B cell (primary cell): ENCODE data around the gene ENTPD1. TPM values are rescaled to one million over a fixed set of nuclear protein-coding genes. Genes with fewer than 3 reads are reported as not detected.

ENCODE experiments used
- ATAC-seq: fragments of 200-7000 bp; cut with Tn5 transposase; one replicate; pipeline ENCODE4 v1.10.0; 2021; ENCODE audit warnings: low read depth, mild to moderate bottlenecking, moderate number of reproducible peaks, moderate library complexity
- CTCF ChIA-PET: fragments of 350-600 bp; sonication (Branson Sonifier 250); formaldehyde crosslinking; loops from one replicate; lab custom pipeline; 2021; ENCODE audit warnings: antibody characterized with exemption, inconsistent platforms; lab: Charles Lee
- POLR2A ChIA-PET: fragments of 350-600 bp; sonication (Branson Sonifier 250); formaldehyde crosslinking; loops from one replicate; lab custom pipeline; 2021; ENCODE audit warnings: antibody characterized with exemption; lab: Charles Lee
- DNase-seq: peaks from one replicate; pipeline ENCODE4 v3.0.0; 2013
- H2AFZ ChIP-seq: 2 replicates; pipeline ENCODE4 v1.6.1; 2012; ENCODE audit warnings: mild to moderate bottlenecking, low read depth, low read length; ENCODE audit not compliant: insufficient read depth, poor library complexity, severe bottlenecking
- H3K27ac ChIP-seq, 2 donors: 1 replicate in 1 of 2; 2 replicates in 1 of 2; pipeline ENCODE4 v1.5.1; 2012 to 2013; ENCODE audit warnings: low read length in 2 of 2, mild to moderate bottlenecking in 2 of 2, moderate library complexity in 1 of 2
- H3K27me3 ChIP-seq, 4 experiments: fragments of 200-600 bp in 1 of 4; sonication (generic) in 1 of 4; replicated peaks in 1 of 4; 1 replicate in 2 of 4; 2 replicates in 2 of 4; pipeline versions ENCODE4 v1.6.1 to v1.7.0; 2013 to 2016; ENCODE audit warnings: low read length in 3 of 4, mild to moderate bottlenecking in 2 of 4, mixed read lengths in 1 of 4, moderate library complexity in 1 of 4; ENCODE audit not compliant: insufficient read depth in 4 of 4, control insufficient read depth in 3 of 4; ENCODE audit errors: control extremely low read depth in 1 of 4
- H3K36me3 ChIP-seq, 2 experiments: replicated peaks in 1 of 2; 1 replicate in 1 of 2; 2 replicates in 1 of 2; pipeline versions ENCODE4 v1.6.1 to v1.7.1; 2013; ENCODE audit warnings: low read length in 1 of 2; ENCODE audit not compliant: insufficient read depth in 2 of 2, control insufficient read depth in 1 of 2; ENCODE audit errors: control extremely low read depth in 1 of 2, extremely low read depth in 1 of 2
- H3K4me1 ChIP-seq, 2 donors: fragments of 200-600 bp in 1 of 2; sonication (generic) in 1 of 2; 1 replicate in 1 of 2; 2 replicates in 1 of 2; pipeline versions ENCODE4 v1.5.1 to v1.6.1; 2013 to 2017; ENCODE audit warnings: low read length in 2 of 2; ENCODE audit not compliant: control insufficient read depth in 2 of 2, insufficient read depth in 2 of 2
- H3K4me2 ChIP-seq: replicated peaks from 2 replicates; pipeline ENCODE3; 2012; ENCODE audit warnings: mild to moderate bottlenecking, low read depth, low read length; ENCODE audit not compliant: poor library complexity, severe bottlenecking
- H3K4me3 ChIP-seq, 5 experiments: fragments of 200-600 bp in 1 of 5; sonication (generic) in 1 of 5; 1 replicate in 3 of 5; 2 replicates in 2 of 5; pipeline versions ENCODE4 v1.5.1 to v1.7.0; 2011 to 2016; ENCODE audit warnings: low read length in 4 of 5, mild to moderate bottlenecking in 4 of 5, low read depth in 2 of 5, control low read depth in 1 of 5, moderate library complexity in 1 of 5; ENCODE audit not compliant: insufficient read depth in 1 of 5; ENCODE audit errors: control extremely low read depth in 1 of 5, extremely low read depth in 1 of 5
- H3K79me2 ChIP-seq: fragments of 200-600 bp; sonication (generic); one replicate; pipeline ENCODE4 v1.6.0; 2016; ENCODE audit warnings: low read length; ENCODE audit not compliant: control insufficient read depth, insufficient read depth
- H3K9ac ChIP-seq: fragments of 200-600 bp; sonication (generic); 2 replicates; pipeline ENCODE4 v1.6.1; 2017; ENCODE audit warnings: mild to moderate bottlenecking, low read length, moderate library complexity
- H3K9me3 ChIP-seq, 3 donors: one replicate each; pipeline versions ENCODE4 v1.6.1 to v1.7.1; 2013; ENCODE audit warnings: low read length in 2 of 3; ENCODE audit not compliant: control insufficient read depth in 2 of 3, insufficient read depth in 1 of 3; ENCODE audit errors: control extremely low read depth in 1 of 3
- H4K20me1 ChIP-seq: 2 replicates; pipeline ENCODE4 v1.6.0; 2012; ENCODE audit warnings: mild to moderate bottlenecking, low read length; ENCODE audit not compliant: insufficient read depth, control insufficient read depth, poor library complexity, severe bottlenecking
- H3K27ac Mint-ChIP-seq: one replicate; pipeline ENCODE4 v1.8.0; 2021; ENCODE audit warnings: mixed read lengths
- H3K27me3 Mint-ChIP-seq: one replicate; pipeline ENCODE4 v1.8.0; 2021; ENCODE audit warnings: mixed read lengths
- H3K4me1 Mint-ChIP-seq: one replicate; pipeline ENCODE4 v1.8.0; 2021; ENCODE audit warnings: mixed read lengths
- H3K4me3 Mint-ChIP-seq: one replicate; pipeline ENCODE4 v1.8.0; 2021; ENCODE audit warnings: mixed read lengths
- H3K9me3 Mint-ChIP-seq: one replicate; pipeline ENCODE4 v1.8.0; 2022; ENCODE audit warnings: mixed read lengths; ENCODE audit not compliant: insufficient read depth
- EZH2 ChIP-seq: IDR thresholded peaks from 2 replicates; pipeline ENCODE4 v1.6.1; 2012; ENCODE audit warnings: borderline replicate concordance, low read depth, mild to moderate bottlenecking, moderate library complexity, low read length; ENCODE audit not compliant: insufficient read depth, poor library complexity, severe bottlenecking
- WGBS: methylation state at CpG from one replicate; pipeline ENCODE4 v1.1.5; 2013; ENCODE audit warnings: missing lambda C conversion rate; ENCODE audit not compliant: insufficient coverage; 5-methylcytosine and 5-hydroxymethylcytosine counted together
- intact Hi-C: fragments of 100-400 bp; cut with micrococcal nuclease; formaldehyde crosslinking; loops from one replicate; pipeline ENCODE4 v1.10.0; 2022
- polyA plus RNA-seq: library from polyadenylated mRNA; depleted of rRNA; stranded (reverse); fragments of >200 nt; gene quantifications from 2 replicates; pipeline ENCODE4 v1.2.3, GENCODE V29; 2012
- total RNA-seq, 2 donors: library from RNA; stranded (reverse); fragments of 120-200 nt in 1 of 2; gene quantifications; 1 replicate in 1 of 2; 2 replicates in 1 of 2; pipeline versions ENCODE4 v1.2.3 to v1.2.4, GENCODE V29; 2013 to 2022
- TF ChIP-seq, protein P1 (sequence below): fragments of 200-600 bp; IDR thresholded peaks from one replicate; pipeline ENCODE4 v1.8.0; 2022; ENCODE audit warnings: antibody characterized with exemption, mild to moderate bottlenecking

Gene ENTPD1
- total and polyA plus RNA-seq, 2 donors (not counting 1 experiment from before 2014, with no cell fraction given), result 25.9 to 96.3 TPM

DNA sequence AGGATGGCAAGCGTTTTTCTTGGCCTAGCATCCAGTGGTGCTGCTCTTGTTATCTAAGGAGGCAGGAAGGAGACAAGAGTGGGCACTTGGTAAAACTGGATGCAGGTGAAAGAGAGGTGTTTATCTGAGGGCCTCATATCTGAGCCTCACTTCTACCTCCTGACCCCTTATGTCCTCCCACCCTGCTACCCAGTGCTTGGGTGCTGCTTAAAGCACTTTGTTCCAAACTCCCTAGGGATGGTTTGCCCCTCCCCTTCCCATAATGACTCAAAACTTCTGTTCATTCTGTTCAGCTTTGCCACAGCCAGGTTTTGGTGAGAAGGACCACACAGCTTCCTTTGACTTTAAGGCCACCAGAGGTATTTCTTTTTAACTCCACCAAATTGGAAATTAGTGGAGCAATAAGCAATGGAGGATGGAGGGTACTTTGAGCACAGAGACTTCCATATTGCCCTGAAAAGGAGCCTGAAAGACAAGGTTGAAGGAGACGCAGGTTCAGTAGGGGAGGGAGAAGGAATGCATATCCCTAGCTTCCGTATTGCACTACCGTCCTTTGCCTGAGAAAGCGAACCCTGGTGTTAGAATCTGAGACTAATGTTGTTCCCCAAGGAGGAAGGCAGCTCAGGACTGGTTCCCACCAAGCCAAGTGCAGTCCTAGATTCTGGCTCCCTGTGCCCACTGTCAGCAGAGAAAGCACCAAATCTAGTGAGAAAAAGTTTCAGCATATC lies 30.1 kb downstream of the ENTPD1 start:
- POLR2A ChIA-PET, result interaction anchor here (0.8 kb wide), 1 partner anchor 46 kb away, joined by 3 read pairs; no protein-coding TSS in a partner anchor
- ATAC-seq (no peak), DNase-seq (no peak)
- Histone ChIP-seq H4K20me1 (no peaks in the 10 kb centered on the region), H2AFZ (no peak overlapping the region), H3K9me3 (no peaks in the 10 kb centered on the region), H3K27me3 (no peaks in the 10 kb centered on the region), H3K9ac (no peak overlapping the region), H3K4me1 (peaks cover 71 to 78% of the 10 kb centered on the region in 2 donors), H3K4me3 (no peak overlapping the region), H3K27ac (peak overlapping the region; percentile 92 to 96), H3K79me2 (peaks cover 91% of the 10 kb centered on the region), H3K36me3 (no peaks in the 10 kb centered on the region), H3K4me2 (peak overlapping the region; percentile 56)
- intact Hi-C loops, result loop anchor here (1.0 kb wide), 1 partner anchor 7 kb away; no protein-coding TSS in a partner anchor
- no peak for TF ChIP-seq EZH2
- TF ChIP-seq, protein P1, sequence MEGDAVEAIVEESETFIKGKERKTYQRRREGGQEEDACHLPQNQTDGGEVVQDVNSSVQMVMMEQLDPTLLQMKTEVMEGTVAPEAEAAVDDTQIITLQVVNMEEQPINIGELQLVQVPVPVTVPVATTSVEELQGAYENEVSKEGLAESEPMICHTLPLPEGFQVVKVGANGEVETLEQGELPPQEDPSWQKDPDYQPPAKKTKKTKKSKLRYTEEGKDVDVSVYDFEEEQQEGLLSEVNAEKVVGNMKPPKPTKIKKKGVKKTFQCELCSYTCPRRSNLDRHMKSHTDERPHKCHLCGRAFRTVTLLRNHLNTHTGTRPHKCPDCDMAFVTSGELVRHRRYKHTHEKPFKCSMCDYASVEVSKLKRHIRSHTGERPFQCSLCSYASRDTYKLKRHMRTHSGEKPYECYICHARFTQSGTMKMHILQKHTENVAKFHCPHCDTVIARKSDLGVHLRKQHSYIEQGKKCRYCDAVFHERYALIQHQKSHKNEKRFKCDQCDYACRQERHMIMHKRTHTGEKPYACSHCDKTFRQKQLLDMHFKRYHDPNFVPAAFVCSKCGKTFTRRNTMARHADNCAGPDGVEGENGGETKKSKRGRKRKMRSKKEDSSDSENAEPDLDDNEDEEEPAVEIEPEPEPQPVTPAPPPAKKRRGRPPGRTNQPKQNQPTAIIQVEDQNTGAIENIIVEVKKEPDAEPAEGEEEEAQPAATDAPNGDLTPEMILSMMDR, result no peak
- Mint-ChIP-seq H3K27ac (peak overlapping the region; percentile 92), H3K27me3 (no peaks in the 10 kb centered on the region), H3K4me1 (peaks cover 87% of the 10 kb centered on the region), H3K4me3 (peak overlapping the region; percentile 61), H3K9me3 (no peaks in the 10 kb centered on the region)
- 67% methylated on average over 5 of the region's 5 CpGs for WGBS
- CTCF ChIA-PET, result interaction anchor here (0.8 to 6.0 kb wide), 9 partner anchors 8 to 92 kb away, joined by 3 to 42 read pairs (median 4); partner anchors contain the start of genes ENTPD1 and TCTN3

DNA sequence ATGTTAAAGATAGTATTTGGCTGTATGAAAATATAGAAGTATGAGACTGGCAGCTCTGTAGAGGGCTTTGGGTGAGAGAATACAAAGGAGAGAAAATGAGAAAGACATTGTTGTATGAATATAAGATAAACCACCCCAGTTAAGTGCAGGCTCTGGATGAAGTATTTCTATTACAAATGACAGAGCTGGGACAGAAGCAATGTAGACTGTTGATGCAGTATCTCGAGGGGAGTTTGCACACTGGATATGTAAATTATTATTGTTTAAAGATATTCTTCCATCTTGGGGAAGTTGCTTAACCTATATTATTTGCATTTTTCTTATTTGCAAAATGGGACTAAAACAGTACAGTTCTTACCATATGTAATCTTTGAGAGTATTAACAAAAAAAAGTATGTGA lies 31.5 kb downstream of the ENTPD1 start:
- no peak for DNase-seq
- intact Hi-C loops, result no loop called here
- CTCF ChIA-PET, result interaction anchor here (0.8 to 6.0 kb wide), 7 partner anchors 18 to 94 kb away, joined by 3 to 42 read pairs (median 4); partner anchors contain the start of genes ENTPD1 and TCTN3
- H3K27me3 Mint-ChIP-seq, result no peaks in the 10 kb centered on the region
- TF ChIP-seq EZH2, result no peak
- TF ChIP-seq, protein P1, result no peak
- peak overlapping the region; percentile 51 for H3K4me3 Mint-ChIP-seq
- H3K4me3 ChIP-seq, result peak overlapping the region in 1 of 5 experiments; percentile 28
- H3K27me3 ChIP-seq, result no peaks in the 10 kb centered on the region
- peak overlapping the region; percentile 84 for H3K27ac Mint-ChIP-seq
- no peaks in the 10 kb centered on the region for H3K36me3 ChIP-seq
- no peaks in the 10 kb centered on the region for H3K9me3 Mint-ChIP-seq
- ATAC-seq, result no peak
- no peaks in the 10 kb centered on the region for H4K20me1 ChIP-seq
- no peaks in the 10 kb centered on the region for H3K9me3 ChIP-seq
- H3K9ac ChIP-seq, result no peak overlapping the region
- no peak overlapping the region for H2AFZ ChIP-seq
- POLR2A ChIA-PET, result no interaction called here
- H3K27ac ChIP-seq, result peak overlapping the region; percentile 92 to 96
- peaks cover 90% of the 10 kb centered on the region for H3K4me1 Mint-ChIP-seq
- H3K79me2 ChIP-seq, result peaks cover 94% of the 10 kb centered on the region
- H3K4me2 ChIP-seq, result peak overlapping the region; percentile 56
- H3K4me1 ChIP-seq, result peaks cover 75 to 80% of the 10 kb centered on the region in 2 donors
- no CpG with 5 or more reads among the region's 1 CpG for WGBS
